HG03159 (cell line): ENCODE results near the gene FRMD4A.

Source experiments
- ATAC-seq: cut with Tn5 transposase; IDR thresholded peaks from one replicate; pipeline ENCODE4 v1.9.1; 2021; ENCODE audit warnings: mild to moderate bottlenecking, moderate library complexity; ENCODE audit not compliant: unreplicated experiment

Gene FRMD4A

DNA sequence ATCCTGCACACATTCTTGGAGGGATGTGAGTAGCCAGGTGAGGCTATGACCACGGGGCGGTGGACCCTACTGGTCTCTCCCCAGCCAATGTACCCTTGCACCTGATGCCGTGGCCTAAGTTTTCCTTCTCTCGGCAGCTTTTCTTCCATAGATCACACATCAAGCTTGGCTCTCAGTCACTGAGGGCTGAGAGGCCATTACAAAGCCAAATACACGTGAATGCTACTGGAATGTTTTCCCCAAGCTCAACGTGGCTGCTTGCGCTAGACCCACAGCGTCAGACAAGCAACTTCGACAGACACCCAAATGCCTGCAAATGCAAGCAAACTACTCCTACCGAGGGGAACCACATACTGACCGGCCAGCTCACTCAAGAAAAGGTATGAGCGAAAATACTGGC, 660.8 kb downstream of the FRMD4A start:
- no peak for ATAC-seq

DNA sequence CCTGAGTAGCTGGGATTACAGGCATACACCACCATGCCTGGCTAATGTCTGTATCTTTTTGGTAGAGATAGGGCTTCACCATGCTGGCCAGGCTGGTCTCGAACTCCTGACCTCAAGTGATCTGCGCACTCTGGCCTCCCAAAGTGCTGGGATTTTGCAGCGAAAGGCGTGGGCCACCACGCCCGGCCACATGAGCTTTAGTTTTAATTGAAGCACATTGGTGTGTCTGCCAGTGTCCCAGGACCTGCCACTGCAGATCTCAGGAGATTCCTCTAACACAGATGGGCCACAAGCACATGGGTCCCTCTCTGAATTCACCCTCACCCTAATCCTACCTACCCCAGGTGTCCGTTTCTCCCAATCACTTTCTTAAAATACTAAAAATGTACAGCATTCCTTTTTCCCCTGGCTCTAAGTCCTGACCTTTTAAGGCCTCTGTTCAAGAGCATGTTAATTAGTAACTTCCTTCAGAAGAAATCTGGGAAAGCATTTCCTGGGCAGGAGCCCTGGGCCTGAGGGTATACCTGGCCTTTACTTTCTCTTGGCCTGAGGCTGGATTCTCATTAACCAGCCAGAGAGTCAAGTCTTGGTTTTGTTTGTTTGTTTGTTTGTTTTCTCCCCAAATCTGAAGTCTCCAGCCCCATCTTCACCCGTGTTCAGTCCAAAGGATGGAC, 661.4 kb downstream of the FRMD4A start:
- ATAC-seq, result no peak

DNA sequence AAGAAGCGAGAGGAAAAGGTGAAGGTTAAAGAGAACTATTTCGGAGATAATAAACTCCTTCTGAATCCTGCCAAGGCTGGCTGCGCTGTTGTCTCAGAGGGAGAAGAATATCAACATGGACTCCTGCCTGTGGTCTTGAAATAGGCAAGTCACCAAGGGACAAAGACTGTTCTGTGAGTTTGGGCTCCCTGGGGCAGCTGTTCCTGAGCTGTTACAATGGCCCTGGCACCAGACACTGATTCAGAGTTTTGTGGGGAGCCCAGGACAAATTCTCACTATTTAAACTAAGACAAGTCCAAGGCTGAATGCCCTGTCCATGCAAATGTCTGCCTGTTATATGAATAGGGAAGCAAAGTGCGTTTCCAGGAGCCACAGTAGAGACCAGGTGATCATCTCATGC, 662.6 kb downstream of the FRMD4A start:
- no peak for ATAC-seq

DNA sequence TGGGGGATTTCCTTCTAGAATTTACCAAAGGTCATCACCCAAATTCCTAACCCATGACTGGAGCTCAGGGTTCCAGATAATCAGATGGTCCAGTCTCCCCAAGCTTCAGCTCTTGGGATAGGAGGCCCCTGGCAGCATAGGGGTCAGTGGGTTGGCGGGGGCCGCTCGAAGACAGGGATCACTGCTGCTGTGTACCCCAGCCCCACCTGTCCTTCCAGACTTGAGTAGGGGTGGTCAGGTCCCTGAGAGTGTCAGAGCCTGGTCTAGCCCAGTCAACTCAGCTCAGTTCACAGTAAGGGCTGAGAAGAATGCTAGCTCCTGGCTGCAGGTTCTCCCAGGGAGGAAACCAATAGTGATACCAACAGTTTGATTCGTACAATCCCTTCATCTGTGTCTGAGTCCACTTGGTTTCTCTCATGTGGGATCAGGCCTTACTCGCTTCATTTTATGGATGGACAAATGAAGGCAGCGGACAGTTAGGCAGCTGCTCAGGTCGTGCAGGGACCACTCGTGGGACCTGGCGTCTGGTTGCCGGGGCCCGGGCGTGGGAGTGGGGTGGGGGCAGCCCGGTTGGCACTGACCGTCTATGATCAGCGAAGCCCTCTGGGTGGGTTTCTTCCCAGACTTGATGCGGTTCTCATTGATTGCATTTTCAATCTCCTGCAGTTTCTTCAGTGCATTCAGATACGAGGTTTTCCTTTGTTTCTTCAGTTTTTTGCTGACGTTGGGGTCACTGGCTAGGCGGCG, 665.0 kb downstream of the FRMD4A start:
- no peak for ATAC-seq

DNA sequence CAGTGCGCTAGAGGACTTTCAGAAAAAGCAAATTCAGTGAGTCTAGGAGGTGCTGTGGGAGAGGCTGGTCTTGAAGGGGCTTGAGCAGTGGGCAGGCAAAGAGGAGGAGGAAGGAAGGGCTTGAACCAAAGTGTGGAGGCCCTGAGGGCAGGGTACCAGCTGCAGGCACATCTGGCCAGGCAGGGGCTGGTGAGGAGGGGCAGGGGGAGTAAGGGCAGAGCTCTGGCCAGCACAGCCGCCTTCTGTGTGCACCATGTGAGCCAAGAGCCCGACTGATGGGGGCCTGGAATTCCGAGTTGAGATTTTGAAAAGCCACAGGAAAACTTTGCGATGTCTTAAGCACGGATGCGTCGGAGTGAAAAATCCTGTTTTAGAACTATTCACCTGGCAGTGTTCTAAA, 669.5 kb downstream of the FRMD4A start:
- ATAC-seq, result no peak

DNA sequence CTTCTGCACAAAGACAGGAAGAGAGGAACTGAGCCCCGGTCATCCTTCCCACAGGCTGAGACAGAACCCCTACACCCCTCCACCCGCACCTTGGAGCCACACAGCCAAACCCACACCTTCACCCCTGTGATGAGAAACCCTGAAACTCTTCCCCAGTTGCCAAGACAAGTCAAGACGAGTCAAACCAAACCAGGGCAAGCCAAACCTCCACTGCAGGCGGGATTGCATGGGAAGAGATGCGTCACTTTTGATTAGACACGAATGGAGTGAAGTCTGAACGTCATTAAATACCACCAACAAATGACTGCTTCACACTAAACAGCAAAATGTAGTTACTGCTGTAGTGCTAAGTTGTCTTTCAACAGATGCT, 670.2 kb downstream of the FRMD4A start:
- ATAC-seq, result no peak

DNA sequence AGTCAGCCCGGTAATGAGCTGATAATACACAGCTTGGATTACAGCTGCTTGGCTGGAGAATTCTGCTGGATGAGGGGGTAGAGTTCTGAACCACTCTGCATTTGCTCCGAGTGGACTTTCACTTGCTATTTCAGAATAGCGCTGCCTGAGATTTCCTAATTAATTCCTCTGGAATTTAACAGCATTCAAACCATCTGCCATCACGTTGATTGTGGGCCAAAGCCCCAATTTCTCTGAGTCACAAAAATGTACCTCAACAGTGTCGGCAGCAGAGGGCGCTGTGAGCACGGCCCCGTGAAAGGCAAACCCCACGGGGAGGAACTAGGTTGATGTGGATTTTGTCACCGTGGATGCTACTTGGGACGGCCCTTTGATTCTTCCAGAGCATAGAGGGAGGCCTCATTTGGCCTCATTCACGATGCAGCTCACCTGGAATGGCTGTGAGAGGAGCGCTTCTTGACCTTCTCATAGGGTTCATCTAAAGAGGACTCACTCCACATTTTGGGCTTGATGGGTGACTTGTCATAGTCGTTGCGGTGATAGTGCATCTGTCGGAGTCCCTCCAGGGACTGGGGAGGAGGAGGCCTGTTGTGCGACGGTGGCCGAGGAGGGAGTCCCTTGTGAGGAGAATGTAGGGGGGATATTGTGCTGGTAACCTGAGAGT, 670.7 kb downstream of the FRMD4A start:
- ATAC-seq, result no peak

DNA sequence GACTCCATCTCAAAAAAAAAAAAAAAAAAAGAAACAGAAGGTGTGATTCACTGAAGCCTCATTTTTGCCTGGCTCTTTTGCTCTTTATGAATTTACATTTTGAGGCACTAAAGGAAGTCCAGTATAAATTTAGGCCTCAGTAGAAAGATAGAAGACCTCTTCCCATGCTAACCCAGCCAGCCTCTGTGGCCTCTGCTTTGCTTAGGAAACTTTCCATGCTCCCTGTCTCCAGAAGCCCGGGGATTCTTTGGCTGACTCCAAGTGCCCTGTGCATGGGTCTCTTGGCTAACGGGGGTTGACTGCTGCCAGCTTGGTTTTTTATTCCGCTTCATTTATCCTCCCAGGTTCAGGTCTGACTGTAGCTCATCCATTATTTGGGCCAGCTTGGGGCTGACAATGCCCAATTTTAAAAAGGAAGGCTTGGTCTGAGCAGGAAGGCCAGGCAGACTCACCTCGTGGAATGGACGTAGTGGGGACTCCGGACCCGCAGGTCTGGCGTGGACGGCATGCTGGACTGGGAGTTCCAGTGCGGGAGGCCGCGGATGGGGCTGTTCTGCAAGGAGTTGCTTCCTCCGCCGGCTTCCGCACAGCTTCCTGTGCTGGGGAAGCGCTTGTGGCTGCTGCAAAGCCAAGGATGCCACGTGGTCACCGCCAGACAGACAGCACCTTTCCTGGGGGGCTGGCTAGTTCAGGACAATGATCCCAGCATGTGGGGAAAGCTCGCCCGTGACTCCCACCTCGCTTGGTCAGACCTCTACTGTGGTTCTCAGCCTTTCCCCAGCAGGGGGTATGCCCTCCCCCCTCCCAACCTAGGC, 671.6 kb downstream of the FRMD4A start:
- no peak for ATAC-seq

DNA sequence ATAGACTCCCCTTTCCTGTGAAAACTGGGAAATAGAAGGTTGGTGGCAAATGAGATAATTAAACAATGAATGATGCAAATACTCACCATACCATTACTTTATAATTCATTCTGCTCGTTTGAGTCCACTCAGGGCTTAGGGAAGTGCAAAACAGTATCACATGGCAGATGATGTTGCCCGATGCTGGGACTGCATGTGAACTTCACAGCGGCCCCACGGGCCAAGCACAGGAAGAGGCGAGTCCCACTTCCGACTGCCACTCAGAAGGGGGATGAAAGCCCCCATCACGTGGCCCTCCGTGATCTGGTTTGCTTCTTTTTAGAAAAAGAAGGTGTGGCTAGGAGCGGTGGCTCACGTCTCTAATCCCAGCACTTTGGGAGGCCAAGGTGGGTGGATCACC, 672.5 kb downstream of the FRMD4A start:
- ATAC-seq, result no peak

DNA sequence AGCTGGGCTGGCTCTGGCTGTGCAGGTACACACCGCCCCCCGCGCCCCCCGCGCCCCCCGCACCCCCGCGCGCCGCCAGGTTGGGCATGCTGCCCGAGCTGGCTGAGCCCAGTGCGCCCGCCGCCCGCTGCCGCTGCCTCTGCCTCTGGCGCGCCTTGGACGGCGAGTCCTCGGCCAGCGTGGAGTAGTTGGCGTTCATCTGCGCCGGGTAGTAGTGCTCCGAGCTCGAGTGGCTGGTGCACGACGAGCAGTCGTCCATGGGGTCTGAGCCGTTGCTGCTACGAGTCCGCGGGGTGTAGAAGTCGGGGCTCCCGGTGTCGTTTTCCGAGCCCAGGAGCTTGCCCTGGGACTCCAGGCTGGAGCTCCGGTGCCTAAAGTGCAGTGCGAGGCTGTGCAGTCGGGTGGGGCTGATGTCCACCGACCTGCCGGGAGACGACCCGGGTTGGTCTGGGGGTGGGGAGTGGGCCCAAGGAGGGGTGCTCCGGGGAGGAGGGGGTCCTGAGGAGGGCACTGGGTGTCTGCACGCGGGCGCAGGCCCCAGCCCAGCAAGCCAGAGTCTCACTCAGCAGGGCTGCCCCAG, 673.5 kb downstream of the FRMD4A start:
- no peak for ATAC-seq

DNA sequence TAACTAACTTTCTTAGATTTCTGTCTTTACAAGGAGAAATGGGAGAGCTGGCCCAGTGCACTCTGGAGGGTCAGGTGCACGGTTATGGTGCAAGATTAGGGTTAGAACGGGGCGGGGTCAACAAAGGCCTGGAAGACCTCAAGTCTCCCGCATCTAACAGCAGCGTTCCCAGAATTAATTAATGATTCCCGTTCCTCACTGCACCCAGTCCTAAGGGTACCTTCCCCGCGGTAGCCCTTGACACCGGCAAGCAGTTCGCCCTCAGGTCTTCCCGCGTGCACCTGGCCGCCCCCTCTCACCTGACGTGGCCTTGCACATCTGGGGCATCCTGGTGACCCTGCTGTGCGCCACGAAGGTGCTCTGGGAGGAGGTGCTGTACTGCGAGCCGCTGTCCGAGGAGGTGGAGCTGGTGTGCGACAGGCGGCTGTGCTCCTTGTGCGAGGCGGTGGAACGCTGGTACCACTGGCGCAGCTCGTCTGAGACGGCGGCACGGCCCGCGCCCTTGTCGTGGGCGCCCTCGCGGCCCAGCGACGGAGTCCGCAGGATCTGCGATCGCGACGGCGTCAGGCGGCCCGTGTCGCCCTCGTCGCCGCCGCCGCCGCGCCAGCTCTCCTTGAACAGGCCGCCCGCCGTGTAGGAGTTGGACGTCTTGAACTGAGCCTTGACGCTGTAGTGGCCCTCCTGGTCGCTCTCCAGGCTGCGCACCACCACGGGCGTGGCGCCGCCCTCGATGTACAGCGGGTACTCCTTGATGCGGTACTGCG, 674.2 kb downstream of the FRMD4A start:
- no peak for ATAC-seq

DNA sequence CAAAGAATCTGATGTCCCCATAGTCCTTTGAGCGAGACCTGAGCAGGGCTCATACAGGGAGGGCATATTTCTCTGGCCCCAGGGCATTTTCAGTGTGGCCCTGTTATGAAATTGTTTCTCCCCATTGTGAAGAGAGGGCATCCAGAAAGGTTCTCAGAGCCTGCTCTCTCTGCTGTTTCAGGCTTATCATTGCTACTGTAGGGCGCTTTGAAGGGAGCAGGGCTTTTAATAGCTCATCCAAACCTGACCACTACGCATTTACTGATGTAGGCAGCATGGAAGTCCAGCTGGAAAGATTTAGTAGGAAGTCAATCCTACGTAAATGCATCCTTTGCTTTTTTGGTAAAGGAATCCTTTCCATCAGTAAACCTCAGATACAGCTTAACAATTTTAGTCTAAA, 675.9 kb downstream of the FRMD4A start:
- no peak for ATAC-seq

DNA sequence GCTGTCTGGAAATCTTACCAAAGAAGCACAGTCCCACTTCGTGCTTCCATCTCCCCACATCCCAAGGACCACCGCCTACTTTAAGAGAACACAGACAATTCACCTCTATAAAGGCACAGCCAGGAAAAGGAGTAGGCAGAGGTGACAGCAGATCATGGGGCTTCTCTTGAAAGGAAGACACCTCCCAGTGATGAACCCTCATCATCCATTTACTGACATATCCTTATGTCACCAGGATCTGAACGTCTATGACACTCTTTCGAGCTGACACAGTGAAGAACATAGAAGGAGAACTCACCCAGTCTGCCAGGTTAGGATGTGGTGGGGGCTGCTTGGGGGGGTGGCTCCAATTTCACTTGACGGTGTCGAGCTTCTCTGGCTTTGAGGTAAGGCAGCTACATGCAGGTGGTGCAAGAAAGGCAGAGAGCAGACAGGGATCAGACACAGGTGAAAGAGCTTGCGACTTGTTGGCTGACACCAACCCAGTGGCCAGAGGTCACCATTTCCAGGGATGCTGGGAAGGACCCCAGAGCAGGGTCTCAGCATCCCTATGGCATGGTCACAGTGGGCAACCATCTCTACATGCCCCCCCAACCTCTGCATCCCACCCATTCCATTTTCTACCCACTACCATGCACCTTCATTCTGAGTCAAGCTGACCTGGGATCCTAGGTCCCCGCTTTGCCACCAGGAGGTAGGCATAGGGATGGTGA, 676.5 kb downstream of the FRMD4A start:
- no peak for ATAC-seq

DNA sequence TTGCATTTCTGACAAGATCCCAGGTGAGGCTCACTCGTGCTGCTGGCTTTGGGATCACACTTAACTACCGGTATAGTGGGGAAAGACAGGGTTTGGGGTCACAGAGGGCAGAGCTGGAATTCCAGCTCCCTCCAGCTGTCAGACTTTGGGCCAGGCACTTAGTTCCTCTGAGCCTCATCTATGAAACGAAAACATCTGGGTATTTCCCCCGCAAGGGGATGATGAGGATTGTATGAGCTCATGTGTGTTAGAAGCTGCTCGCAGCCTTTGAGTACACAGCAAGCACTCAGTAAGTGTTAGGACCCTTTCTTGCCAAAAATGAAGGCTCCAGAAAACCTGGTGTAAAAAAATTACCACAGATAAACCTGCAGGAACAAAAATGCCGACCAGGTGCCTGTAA, 677.9 kb downstream of the FRMD4A start:
- no peak for ATAC-seq

DNA sequence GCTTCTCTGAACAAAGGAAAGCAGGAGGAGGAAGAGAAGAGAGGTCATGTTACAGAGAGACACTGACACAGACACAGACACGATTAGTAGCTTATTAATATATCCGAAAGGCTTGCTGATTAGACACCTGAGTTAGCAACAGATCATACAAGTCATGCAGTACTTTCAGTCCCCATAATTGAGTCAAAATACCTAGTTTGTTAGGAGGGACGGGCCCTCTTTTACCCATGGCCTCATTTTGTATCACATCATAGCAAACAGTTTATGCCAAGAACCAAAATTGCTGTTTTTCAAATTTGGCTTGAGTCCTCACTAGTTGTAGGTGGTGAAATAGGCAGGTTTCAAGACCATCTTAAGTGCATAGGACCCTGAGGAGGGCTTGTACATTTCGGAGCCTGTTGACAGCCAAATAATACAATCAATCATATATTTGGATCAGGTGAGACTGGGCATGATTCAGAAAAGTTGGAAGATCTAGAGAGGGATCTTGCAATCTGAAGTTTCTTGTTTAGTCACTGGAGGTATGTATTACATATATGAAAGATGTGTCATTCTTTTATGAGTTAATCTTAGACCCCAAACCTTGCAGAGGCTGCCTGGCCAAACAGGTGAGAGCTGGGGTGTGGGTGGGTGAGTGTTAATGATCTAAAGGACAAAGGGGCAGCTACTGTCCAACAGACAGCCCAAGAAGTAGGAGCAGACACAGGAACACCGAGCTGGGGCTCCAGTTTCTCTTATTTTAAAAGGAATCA, 678.6 kb downstream of the FRMD4A start:
- no peak for ATAC-seq

DNA sequence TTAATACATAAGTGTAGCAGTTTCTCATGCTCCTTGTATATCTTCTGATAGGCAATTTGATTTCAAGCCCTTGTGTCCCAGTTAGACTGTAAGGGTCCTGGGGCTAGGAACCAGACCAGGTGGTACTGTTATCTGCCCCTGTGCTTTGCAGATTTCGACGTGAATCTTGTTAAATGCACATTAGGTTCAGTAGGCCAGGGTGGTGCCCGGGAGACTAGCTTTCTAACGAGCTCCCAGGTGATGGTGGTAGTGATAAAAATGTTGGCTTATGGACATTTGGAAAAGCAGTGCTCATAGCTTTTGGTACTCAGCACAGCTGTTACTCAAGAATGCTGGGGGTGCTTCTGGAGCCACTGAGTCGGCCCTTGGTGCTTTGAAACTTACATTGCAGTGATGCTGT, 679.8 kb downstream of the FRMD4A start:
- ATAC-seq, result no peak

DNA sequence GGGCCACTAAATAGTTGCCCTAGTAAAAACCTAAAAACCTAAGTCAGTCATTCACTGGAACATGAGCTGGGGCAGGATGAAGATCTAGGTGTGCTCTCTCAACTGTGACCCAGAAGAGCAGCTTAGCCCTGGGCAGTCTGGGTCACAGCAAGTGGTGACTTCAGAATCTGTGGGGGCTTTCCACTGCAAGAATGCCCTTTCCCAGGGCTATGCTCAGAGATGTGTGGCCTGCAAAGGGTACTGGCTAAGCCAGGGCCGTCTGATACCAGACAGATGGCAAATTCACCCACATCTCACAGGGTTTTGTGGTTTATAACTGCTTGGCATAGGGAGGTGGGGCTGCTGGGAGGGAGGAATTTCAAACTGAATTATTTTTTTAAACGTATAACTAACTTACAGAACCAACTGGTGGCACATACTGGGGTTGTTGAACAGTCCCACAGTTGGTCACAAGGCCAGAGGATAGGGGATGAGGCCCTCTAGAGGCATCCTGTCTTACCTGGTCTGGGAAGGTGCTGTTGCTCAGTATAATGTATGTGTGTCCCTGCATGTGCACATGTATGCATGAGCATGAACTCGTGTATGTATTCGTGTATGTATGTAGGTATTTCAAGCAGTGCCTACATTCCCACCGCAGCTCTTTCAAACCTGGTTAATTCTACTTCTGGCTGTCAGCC, 680.7 kb downstream of the FRMD4A start:
- ATAC-seq, result no peak

DNA sequence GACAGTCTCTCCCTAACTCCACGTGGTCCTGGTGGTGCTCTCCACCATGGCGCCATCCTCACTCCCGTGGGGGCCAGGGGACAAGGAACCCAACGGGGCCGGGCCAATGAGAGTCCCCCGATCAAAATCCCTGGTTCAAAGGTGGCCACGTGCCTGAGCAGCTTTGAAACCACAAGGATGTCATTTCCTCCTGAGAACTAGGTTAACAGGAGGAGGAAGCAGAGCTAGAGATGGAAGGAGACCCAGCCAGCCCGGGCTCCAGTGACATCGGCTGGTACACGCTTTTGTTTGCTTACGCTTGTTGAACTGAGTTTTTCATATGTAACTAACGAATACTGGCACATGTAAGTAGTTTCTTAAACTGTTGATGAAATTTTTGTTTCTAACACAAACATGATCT, 682.3 kb downstream of the FRMD4A start:
- ATAC-seq, result no peak
